Activated B cell treated with CpG ODN at 0.5 μM for 24 hours (primary cell): Measurements from ENCODE around the gene PCNP. TPM values are rescaled to one million over a fixed set of nuclear protein-coding genes. Genes with fewer than 3 reads are reported as not detected.
"Not testable (repeated sequence)": the region's sequence is repeated elsewhere in the genome, so short reads cannot be mapped to it uniquely, and the experiment has no call there.

Experiments used
- ATAC-seq: fragments of 200-7000 bp; cut with Tn5 transposase; one replicate; pipeline ENCODE4 v1.10.0; 2021; ENCODE audit warnings: low read depth, mild to moderate bottlenecking, moderate library complexity
- CTCF ChIA-PET: fragments of 350-600 bp; sonication (Branson Sonifier 250); formaldehyde crosslinking; loops from one replicate; lab custom pipeline; 2021; ENCODE audit warnings: antibody characterized with exemption; lab: Charles Lee
- POLR2A ChIA-PET: fragments of 350-600 bp; sonication (Branson Sonifier 250); formaldehyde crosslinking; loops from one replicate; lab custom pipeline; 2021; ENCODE audit warnings: antibody characterized with exemption; lab: Charles Lee
- DNase-seq: peaks from one replicate; pipeline ENCODE4 v3.0.0; 2022
- H3K27ac Mint-ChIP-seq: one replicate; pipeline ENCODE4 v1.8.0; 2020; ENCODE audit warnings: mixed read lengths
- H3K27me3 Mint-ChIP-seq: one replicate; pipeline ENCODE4 v1.8.0; 2021; ENCODE audit warnings: mixed read lengths
- H3K36me3 Mint-ChIP-seq: one replicate; pipeline ENCODE4 v1.8.0; 2021; ENCODE audit warnings: low read depth, mixed read lengths
- H3K4me1 Mint-ChIP-seq: one replicate; pipeline ENCODE4 v1.8.0; 2021; ENCODE audit warnings: mixed read lengths
- H3K4me3 Mint-ChIP-seq: one replicate; pipeline ENCODE4 v1.8.0; 2020; ENCODE audit warnings: mild to moderate bottlenecking, mixed read lengths
- H3K9me3 Mint-ChIP-seq: one replicate; pipeline ENCODE4 v1.8.0; 2020; ENCODE audit warnings: mixed read lengths
- CTCF ChIP-seq: fragments of 200-600 bp; IDR thresholded peaks from one replicate; pipeline ENCODE4 v1.8.0; 2022; ENCODE audit warnings: antibody characterized with exemption, mild to moderate bottlenecking
- intact Hi-C: fragments of 100-400 bp; cut with micrococcal nuclease; formaldehyde crosslinking; loops from one replicate; pipeline ENCODE4 v1.15.1; 2024
- total RNA-seq: library from RNA; stranded (reverse); gene quantifications from 2 replicates; pipeline ENCODE4 v1.2.3, GENCODE V29; 2022

Gene PCNP
- total RNA-seq, 1 donor from 2014 or later, result 149 TPM

GRCh38 chr3:101637451-101637850, 63.5 kb downstream of the PCNP start:
- no peak for TF ChIP-seq CTCF
- no peak overlapping the region for H3K4me3 Mint-ChIP-seq
- no peak overlapping the region for H3K27ac Mint-ChIP-seq
- POLR2A ChIA-PET, result no interaction called here
- no peak for DNase-seq
- H3K27me3 Mint-ChIP-seq, result no peaks in the 10 kb centered on the region
- no peaks in the 10 kb centered on the region for H3K36me3 Mint-ChIP-seq
- no peaks in the 10 kb centered on the region for H3K9me3 Mint-ChIP-seq
- CTCF ChIA-PET, result interaction anchor here (0.6 kb wide), 1 partner anchor 110 kb away, joined by 4 read pairs; no protein-coding TSS in a partner anchor
- peaks cover 2% of the 10 kb centered on the region for H3K4me1 Mint-ChIP-seq
- ATAC-seq, result no peak
- intact Hi-C loops, result loop anchor here (2.0 to 5.0 kb wide), 2 partner anchors 901 to 1175 kb away; no protein-coding TSS in a partner anchor

GRCh38 chr3:101638261-101638745, 64.3 kb downstream of the PCNP start:
- ATAC-seq (no peak), DNase-seq (no peak)
- POLR2A ChIA-PET, result no interaction called here
- Mint-ChIP-seq H3K27me3 (no peaks in the 10 kb centered on the region), H3K9me3 (no peaks in the 10 kb centered on the region), H3K27ac (no peak overlapping the region), H3K4me1 (peaks cover 2% of the 10 kb centered on the region), H3K4me3 (no peak overlapping the region), H3K36me3 (peaks cover under 1% of the 10 kb centered on the region)
- CTCF ChIA-PET, result interaction anchor here (0.6 kb wide), 1 partner anchor 168 kb away, joined by 3 read pairs; no protein-coding TSS in a partner anchor
- TF ChIP-seq CTCF, result no peak
- intact Hi-C loops, result loop anchor here (5.0 kb wide), 1 partner anchor 1176 kb away; no protein-coding TSS in a partner anchor

- H3K27ac Mint-ChIP-seq, result no peak overlapping the region
- no peaks in the 10 kb centered on the region for H3K27me3 Mint-ChIP-seq
- ChIA-PET CTCF (no interaction called here), POLR2A (no interaction called here)
- no peak for TF ChIP-seq CTCF
- DNase-seq (no peak), ATAC-seq (no peak)
- no peaks in the 10 kb centered on the region for H3K9me3 Mint-ChIP-seq
- peaks cover 4% of the 10 kb centered on the region for H3K36me3 Mint-ChIP-seq
- intact Hi-C loops, result loop anchor here (5.0 kb wide), 1 partner anchor 1177 kb away; no protein-coding TSS in a partner anchor
- peaks cover 2% of the 10 kb centered on the region for H3K4me1 Mint-ChIP-seq
- no peak overlapping the region for H3K4me3 Mint-ChIP-seq
Measured at GRCh38 chr3:101639280-101639963, 65.4 kb downstream of the PCNP start.

- no peak for DNase-seq
- POLR2A ChIA-PET, result no interaction called here
Measured at GRCh38 chr3:101640256-101640655, 66.3 kb downstream of the PCNP start.

GRCh38 chr3:101641397-101642115, 67.6 kb downstream of the PCNP start:
- DNase-seq, intact Hi-C loops, H3K27me3 Mint-ChIP-seq, H3K4me1 Mint-ChIP-seq, POLR2A ChIA-PET, ATAC-seq, H3K4me3 Mint-ChIP-seq, H3K9me3 Mint-ChIP-seq, H3K27ac Mint-ChIP-seq: not testable (repeated sequence)
- H3K36me3 Mint-ChIP-seq, result peaks cover 14% of the 10 kb centered on the region
- CTCF ChIA-PET, result interaction anchor here (1.7 kb wide), 1 partner anchor 10 kb away, joined by 3 read pairs; no protein-coding TSS in a partner anchor

More at GRCh38 chr3:101640256-101640655, 66.3 kb downstream of the PCNP start:
- no peaks in the 10 kb centered on the region for H3K27me3 Mint-ChIP-seq
- intact Hi-C loops, result no loop called here
- no peak for TF ChIP-seq CTCF
- peaks cover 4% of the 10 kb centered on the region for H3K36me3 Mint-ChIP-seq
- peaks cover 2% of the 10 kb centered on the region for H3K4me1 Mint-ChIP-seq
- CTCF ChIA-PET, result no interaction called here
- no peaks in the 10 kb centered on the region for H3K9me3 Mint-ChIP-seq
- no peak overlapping the region for H3K4me3 Mint-ChIP-seq
- no peak for ATAC-seq
- no peak overlapping the region for H3K27ac Mint-ChIP-seq
